Ovary (tissue), 9 donors: ENCODE data around the gene YTHDC2. TPM values are rescaled to one million over a fixed set of nuclear protein-coding genes. Genes with fewer than 3 reads are reported as not detected.

Experiments
- DNase-seq, 5 donors: peaks; one replicate each; pipeline ENCODE4 v3.0.0-alpha.2; 2019 to 2020
- H3K27ac ChIP-seq, 2 donors: fragments of 200-600 bp; one replicate each; pipeline versions ENCODE4 v1.5.1 to v1.8.0; 2019 to 2022
- H3K27me3 ChIP-seq: fragments of 200-600 bp; one replicate; pipeline ENCODE4 v1.8.0; 2022
- H3K36me3 ChIP-seq: fragments of 200-600 bp; sonication (generic); one replicate; pipeline ENCODE4 v1.5.1; 2019
- H3K4me1 ChIP-seq: one replicate; pipeline ENCODE4 v1.8.1; 2013; ENCODE audit warnings: mild to moderate bottlenecking, moderate library complexity; ENCODE audit not compliant: insufficient read depth
- H3K4me3 ChIP-seq: fragments of 200-600 bp; sonication (generic); one replicate; pipeline ENCODE4 v1.5.1; 2017
- H3K9me3 ChIP-seq, 2 donors: fragments of 200-600 bp in 1 of 2; sonication (generic) in 1 of 2; one replicate each; pipeline versions ENCODE4 v1.5.1 to v1.8.1; 2013 to 2019; ENCODE audit warnings: mild to moderate bottlenecking in 1 of 2, moderate library complexity in 1 of 2
- EP300 ChIP-seq: sonication (generic); formaldehyde crosslinking; IDR thresholded peaks from one replicate; pipeline ENCODE4 v1.6.1; 2017; ENCODE audit warnings: antibody characterized with exemption
- POLR2A ChIP-seq: fragments of 450-650 bp; IDR thresholded peaks from one replicate; pipeline ENCODE4 v1.6.1; 2017; ENCODE audit warnings: antibody characterized with exemption, mild to moderate bottlenecking, moderate library complexity
- WGBS, 3 donors: extraction: QIAGEN DNeasy Blood & Tissue Kit in 1 of 3; methylation state at CpG; one replicate each; pipeline versions ENCODE4 v1.1.5 to v1.1.7; 2013 to 2017; 5-methylcytosine and 5-hydroxymethylcytosine counted together
- intact Hi-C, 4 donors: fragments of 100-400 bp; cut with DNase I; formaldehyde crosslinking; loops; one replicate each; pipeline versions ENCODE4 v1.11.0 to v1.15.1; 2022 to 2023
- polyA plus RNA-seq, 2 donors: library from polyadenylated mRNA; stranded (reverse); fragments of 200-250 nt in 1 of 2; fragments of 350-450 nt in 1 of 2; fragmentation: Illumina TruSeq in 1 of 2; extraction: RNeasy Lipid Tissue Mini Kit (QIAGEN cat#74804) in 1 of 2; gene quantifications; one replicate each; pipeline ENCODE4 v1.2.3, GENCODE V29; 2013 to 2014
- total RNA-seq, 7 donors: library from RNA; depleted of rRNA in 2 of 7; stranded (reverse); fragments of >200 nt in 2 of 7; fragmentation: NEBNext Ultra II Directional in 3 of 7; extraction: Animal tissue kit (Norgen Biotek cat#: 25700) in 3 of 7; gene quantifications; one replicate each; pipeline versions ENCODE4 v1.1.0 to v1.2.4, GENCODE V29; 2016 to 2023
- TF ChIP-seq, protein P1 (sequence below), 3 donors: fragments of 450-650 bp in 2 of 3; fragments of 200-600 bp in 1 of 3; IDR thresholded peaks; one replicate each; pipeline versions ENCODE4 v1.5.1 to v1.8.0; 2016 to 2022; ENCODE audit warnings: antibody characterized with exemption in 3 of 3, mild to moderate bottlenecking in 1 of 3
- donor health status: DM: no; HTN: no; CAD: no; lungs with moderate emphysema.
- donor health status: DM: no; HTN: no; CAD: no.
- donor health status: Bipolar disorder and iron deficiency.
- donor health status: DM: yes; HTN: yes; CAD: no.
- donor health status: DM: no; HTN: no; CAD: no.
- donor health status: DM: yes; HTN: yes; CAD: no.

The YTHDC2 gene
- total and polyA plus RNA-seq, 9 donors, result 9.1 to 36.2 (median 23.7) TPM

DNA sequence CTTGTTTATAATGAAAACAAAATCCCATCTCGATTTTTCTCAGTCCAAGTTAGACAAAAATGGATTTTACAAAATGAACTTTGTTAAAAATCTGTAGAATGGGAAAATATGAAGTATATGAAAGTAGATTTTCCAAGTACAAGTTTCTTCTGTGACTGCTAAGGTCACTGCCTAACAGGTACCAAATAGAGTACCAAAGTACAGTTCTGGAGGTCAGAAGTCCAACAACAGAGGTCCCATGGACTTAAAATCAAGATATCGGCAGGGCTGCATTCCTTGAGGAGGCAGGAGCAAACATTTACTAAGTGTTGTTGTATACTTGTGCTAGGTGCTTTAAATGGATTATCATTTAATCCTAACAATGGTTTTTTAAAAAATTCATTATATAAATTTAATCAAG lies 5.9 kb downstream of the YTHDC2 start:
- Histone ChIP-seq H3K9me3 (no peaks in the 10 kb centered on the region), H3K4me1 (peaks cover 2% of the 10 kb centered on the region), H3K27me3 (no peaks in the 10 kb centered on the region), H3K36me3 (no peaks in the 10 kb centered on the region), H3K27ac (no peak overlapping the region), H3K4me3 (no peak overlapping the region)
- TF ChIP-seq EP300, result no peak
- TF ChIP-seq POLR2A, result no peak
- TF ChIP-seq, protein P1, sequence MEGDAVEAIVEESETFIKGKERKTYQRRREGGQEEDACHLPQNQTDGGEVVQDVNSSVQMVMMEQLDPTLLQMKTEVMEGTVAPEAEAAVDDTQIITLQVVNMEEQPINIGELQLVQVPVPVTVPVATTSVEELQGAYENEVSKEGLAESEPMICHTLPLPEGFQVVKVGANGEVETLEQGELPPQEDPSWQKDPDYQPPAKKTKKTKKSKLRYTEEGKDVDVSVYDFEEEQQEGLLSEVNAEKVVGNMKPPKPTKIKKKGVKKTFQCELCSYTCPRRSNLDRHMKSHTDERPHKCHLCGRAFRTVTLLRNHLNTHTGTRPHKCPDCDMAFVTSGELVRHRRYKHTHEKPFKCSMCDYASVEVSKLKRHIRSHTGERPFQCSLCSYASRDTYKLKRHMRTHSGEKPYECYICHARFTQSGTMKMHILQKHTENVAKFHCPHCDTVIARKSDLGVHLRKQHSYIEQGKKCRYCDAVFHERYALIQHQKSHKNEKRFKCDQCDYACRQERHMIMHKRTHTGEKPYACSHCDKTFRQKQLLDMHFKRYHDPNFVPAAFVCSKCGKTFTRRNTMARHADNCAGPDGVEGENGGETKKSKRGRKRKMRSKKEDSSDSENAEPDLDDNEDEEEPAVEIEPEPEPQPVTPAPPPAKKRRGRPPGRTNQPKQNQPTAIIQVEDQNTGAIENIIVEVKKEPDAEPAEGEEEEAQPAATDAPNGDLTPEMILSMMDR (IDR thresholded peaks at IDR 0.05), result no peak
- WGBS, 3 donors, result 60 to 76% (median 65%) methylated on average over 2 of the region's 2 CpGs
- intact Hi-C loops, result loop anchor here in 2 of 4 donors (10.0 kb wide), 1 partner anchor 525 kb away; no protein-coding TSS in a partner anchor
- no peak for DNase-seq

DNA sequence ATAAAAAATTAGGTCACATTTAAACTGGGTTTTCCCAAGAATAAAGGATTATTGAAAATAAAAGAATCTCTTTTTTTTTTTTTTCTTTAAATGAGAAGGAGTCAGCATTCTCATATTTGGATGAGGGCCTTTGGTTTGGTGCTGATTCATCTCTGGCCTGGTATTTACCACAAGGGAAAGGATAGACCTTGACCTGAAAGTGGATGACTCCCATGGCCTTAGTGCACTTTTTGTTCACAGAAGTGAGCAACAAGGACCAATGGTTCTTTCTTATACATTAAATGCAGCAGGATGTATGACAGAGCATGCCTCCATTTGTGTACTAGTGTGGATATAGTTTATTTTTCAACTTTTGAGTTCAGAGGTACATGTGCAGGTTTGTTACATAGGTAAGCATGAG lies 6.9 kb downstream of the YTHDC2 start:
- H3K27me3 ChIP-seq, result no peaks in the 10 kb centered on the region
- H3K4me3 ChIP-seq, result no peak overlapping the region
- no peaks in the 10 kb centered on the region for H3K36me3 ChIP-seq
- H3K9me3 ChIP-seq, result no peaks in the 10 kb centered on the region
- DNase-seq, result no peak
- intact Hi-C loops, result no loop called here
- TF ChIP-seq, protein P1 (IDR thresholded peaks at IDR 0.05), result no peak
- TF ChIP-seq POLR2A (no peak), EP300 (no peak)
- H3K27ac ChIP-seq, result no peak overlapping the region
- H3K4me1 ChIP-seq, result peaks cover 2% of the 10 kb centered on the region

DNA sequence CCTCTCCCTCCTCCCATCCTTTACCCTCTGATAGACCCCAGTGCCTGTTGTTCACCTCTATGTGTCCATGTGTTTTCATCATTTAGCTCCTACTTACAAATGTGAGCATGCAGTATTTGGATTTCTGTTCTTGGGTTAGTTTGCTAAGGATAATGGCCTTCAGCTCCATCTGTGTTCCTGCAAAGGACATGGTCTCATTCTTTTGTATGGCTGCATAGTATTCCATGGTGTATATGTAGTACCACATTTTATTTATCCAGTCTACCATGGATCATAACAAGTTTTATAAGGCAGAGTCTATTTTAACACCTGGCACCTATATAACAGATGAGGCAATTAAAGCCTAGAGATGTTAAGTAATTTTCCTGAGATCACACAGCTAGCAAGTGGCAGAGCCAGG lies 7.4 kb downstream of the YTHDC2 start:
- no peaks in the 10 kb centered on the region for H3K27me3 ChIP-seq
- no peak overlapping the region for H3K27ac ChIP-seq
- no peak for DNase-seq
- TF ChIP-seq POLR2A (no peak), EP300 (no peak)
- TF ChIP-seq, protein P1 (IDR thresholded peaks at IDR 0.05), result no peak
- no peaks in the 10 kb centered on the region for H3K36me3 ChIP-seq
- intact Hi-C loops, result no loop called here
- no peaks in the 10 kb centered on the region for H3K9me3 ChIP-seq
- peaks cover 2% of the 10 kb centered on the region for H3K4me1 ChIP-seq
- H3K4me3 ChIP-seq, result no peak overlapping the region

DNA sequence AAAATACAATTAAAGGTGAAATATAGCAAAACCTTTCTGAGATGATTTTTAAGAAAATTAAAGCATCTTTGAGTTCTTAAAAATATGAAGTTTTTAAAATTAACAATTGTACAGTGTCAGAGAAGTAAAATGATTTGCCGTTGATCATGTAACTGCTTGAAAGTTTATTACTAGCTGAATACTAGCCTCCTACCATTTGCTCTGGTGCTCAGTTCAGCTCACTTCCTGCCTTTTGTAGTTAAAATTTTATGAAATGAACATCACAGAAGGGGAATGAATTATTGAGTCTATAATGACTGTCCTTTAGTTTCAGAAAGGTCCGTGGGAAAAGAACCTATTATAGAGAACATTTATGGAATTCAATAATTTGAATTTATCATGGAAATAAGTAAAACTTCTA lies 9.7 kb downstream of the YTHDC2 start:
- DNase-seq, result no peak
- H3K4me3 ChIP-seq, result no peak overlapping the region
- no peaks in the 10 kb centered on the region for H3K36me3 ChIP-seq
- TF ChIP-seq, protein P1 (IDR thresholded peaks at IDR 0.05), result no peak
- TF ChIP-seq POLR2A, result no peak
- no peak for TF ChIP-seq EP300
- H3K27me3 ChIP-seq, result no peaks in the 10 kb centered on the region
- 78 to 88% (median 84%) methylated on average over 2 of the region's 2 CpGs for WGBS, 3 donors
- H3K4me1 ChIP-seq, result peaks cover 2% of the 10 kb centered on the region
- H3K9me3 ChIP-seq, result no peaks in the 10 kb centered on the region
- intact Hi-C loops, result no loop called here
- H3K27ac ChIP-seq, result no peak overlapping the region

DNA sequence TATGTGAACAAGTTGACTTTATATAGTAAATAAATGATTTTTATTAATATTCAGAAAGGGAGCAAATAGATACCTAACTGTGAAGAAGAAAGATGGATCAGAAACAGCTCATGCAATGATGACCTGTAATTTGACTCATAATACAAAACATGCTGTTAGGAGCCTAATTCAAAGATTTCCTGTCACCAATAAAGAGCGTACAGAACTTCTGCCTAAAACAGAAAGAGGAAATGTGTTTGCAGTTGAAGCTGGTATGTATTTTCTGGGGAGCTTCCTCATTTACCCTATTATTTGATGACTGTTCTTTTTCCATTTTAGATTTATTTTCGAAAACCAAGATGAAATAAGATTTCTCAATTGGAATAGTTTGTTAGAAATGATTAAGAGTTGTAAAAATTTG lies 11.4 kb downstream of the YTHDC2 start:
- TF ChIP-seq, protein P1 (IDR thresholded peaks at IDR 0.05), result no peak
- no peak for TF ChIP-seq EP300
- TF ChIP-seq POLR2A, result no peak
- 87 to 91% (median 90%) methylated on average over 2 of the region's 2 CpGs for WGBS, 3 donors
- Histone ChIP-seq H3K4me1 (peaks cover 2% of the 10 kb centered on the region), H3K4me3 (no peak overlapping the region), H3K27me3 (no peaks in the 10 kb centered on the region), H3K36me3 (no peaks in the 10 kb centered on the region), H3K9me3 (no peaks in the 10 kb centered on the region), H3K27ac (no peak overlapping the region)
- DNase-seq, result no peak
- intact Hi-C loops, result no loop called here
